Activated CD4-positive, alpha-beta T cell treated with anti-CD3 and anti-CD28 coated beads, Interleukin-2, amount 50 U/mL, for 24 hours (primary cell): ENCODE measurements around the gene ANKFN1.
A peak's percentile ranks its signal among the peaks of the same experiment; 100 is the strongest.

ENCODE experiments used
- DNase-seq, 2 donors: peaks; one replicate each; pipeline ENCODE4 v3.0.0-alpha.2; 2020; ENCODE audit warnings: low read depth in 1 of 2, low spot score in 1 of 2

ANKFN1 gene, protein sequence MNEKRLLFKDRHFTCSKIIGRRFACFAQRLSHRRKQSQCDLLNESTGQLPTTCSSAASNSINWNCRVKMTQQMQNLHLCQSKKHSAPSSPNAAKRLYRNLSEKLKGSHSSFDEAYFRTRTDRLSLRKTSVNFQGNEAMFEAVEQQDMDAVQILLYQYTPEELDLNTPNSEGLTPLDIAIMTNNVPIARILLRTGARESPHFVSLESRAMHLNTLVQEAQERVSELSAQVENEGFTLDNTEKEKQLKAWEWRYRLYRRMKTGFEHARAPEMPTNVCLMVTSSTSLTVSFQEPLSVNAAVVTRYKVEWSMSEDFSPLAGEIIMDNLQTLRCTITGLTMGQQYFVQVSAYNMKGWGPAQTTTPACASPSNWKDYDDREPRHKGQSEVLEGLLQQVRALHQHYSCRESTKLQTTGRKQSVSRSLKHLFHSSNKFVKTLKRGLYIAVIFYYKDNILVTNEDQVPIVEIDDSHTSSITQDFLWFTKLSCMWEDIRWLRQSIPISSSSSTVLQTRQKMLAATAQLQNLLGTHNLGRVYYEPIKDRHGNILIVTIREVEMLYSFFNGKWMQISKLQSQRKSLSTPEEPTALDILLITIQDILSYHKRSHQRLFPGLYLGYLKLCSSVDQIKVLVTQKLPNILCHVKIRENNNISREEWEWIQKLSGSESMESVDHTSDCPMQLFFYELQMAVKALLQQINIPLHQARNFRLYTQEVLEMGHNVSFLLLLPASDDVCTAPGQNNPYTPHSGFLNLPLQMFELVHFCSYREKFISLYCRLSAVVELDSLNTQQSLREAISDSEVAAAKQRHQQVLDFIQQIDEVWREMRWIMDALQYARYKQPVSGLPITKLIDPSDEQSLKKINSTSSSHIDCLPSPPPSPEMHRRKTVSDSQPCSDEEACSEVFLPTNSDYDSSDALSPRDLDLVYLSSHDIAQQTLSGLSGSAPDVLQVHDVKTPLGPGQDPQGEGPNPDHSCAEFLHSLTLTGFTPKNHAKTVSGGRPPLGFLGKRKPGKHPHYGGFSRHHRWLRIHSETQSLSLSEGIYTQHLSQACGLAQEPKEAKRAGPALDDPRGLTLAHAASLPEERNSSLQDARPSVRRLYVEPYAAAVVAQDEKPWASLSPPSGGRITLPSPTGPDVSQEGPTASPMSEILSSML

DNA sequence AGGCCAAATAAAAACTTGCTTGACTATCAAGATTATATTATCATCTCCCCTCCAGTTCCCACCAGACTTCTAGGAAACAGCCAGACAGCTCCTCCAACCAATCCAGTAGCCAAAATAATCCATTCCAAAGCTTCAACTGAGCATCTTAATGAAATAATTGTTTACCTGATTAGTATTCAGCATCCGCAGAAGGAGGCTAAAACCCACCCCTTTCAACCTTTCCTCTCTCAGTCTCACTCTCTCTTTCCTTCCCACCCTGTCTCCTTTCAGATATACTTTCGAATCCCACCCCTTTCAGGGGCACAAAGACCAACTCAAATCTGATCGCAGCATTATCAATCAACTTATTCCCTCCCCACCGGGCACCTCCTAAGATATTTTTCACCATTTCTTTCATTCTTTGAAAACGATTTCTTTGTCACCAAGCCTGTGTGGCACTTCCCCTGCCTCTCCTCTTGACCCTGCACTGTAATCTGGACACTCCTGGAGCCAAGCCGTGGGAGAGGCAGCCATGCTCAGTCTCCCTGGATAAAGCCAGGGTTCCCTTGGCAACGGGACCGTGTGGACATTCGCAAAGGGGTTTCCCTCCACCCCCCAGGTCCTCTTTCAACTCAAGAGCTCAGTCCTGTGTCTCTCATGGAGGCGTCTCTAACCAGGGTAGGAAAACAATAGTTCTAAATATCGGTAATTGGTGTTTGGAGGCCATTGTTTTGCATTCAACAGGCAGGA lies at the start of gene ANKFN1:
TSS of gene ANKFN1 (plus strand) at position 602 of the 729 bp plus-strand sequence. CDS start 59,193 bp downstream, outside the sequence.
- no peak for DNase-seq

DNA sequence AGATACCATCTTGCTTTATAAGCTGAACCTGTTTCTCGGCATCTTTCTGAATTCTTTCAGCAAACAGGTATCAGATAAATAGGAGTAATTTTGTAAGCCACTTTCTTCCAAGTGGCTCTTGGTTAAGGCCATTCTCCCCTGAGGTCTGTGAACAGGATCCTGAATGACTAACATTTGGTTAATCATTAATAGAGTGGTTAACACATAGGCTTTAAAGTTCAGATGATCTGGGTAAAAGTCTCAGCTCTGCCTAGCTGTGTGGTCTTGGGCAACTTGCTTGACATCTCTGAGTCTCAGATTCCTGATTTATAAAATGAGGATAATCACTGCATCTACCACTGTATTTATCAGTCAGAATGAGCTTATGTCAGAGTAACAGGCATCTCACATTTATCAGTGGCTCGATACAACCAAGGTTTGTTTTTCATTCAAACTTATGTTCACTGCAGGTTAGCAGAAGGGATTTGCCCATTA lies 44.4 kb upstream of the ANKFN1 start:
- DNase-seq, result no peak

DNA sequence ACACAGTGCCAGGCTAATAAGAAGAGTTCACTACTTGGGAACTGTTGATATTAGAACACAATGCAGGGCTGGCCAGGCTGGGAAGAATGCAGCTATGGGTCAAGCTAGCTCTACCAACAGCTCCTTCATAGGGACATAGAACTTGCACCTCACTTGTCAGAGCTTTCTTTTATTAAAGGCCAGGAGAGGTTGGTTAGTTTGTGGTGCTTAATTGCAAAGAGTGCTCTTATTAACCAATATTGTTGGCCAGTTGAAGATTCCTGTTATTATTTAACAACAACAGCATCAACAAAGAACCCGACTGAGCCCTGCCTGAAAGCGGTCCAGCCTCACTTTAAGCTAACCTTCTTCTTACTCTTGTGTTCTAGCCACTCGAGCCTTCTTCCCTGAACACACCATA lies 43.4 kb upstream of the ANKFN1 start:
- no peak for DNase-seq

DNA sequence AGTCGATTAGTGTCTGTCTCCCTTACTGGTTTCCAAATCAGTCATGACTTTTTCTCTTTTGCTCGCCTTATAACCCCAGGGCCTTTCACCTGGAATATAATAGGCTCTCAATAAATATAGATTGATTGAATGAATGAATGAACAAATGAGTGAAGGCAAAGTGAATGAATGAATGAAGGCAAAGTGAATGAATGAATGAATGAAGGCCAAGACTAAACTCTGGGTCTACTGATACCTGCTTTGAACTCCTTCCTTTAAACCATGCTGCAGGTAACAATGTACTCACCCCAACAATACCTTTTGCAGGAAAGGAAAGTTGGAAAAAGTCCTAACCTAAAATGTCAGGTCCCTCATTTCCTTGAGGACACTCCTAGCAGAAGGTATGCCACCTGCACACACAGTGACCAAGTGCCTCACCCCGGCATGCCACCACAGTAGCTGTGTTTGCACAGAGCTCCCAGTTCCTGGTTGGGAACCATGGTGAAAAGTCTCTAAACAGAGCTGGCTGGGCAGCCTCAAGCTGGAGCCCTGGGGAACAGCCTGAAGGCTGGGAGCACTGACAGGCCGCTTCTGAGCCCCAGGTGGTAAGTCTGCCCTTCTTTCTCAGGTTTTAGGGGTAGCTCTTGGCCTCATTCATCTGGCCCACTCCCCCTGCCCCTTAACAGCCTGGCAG lies 42.7 kb upstream of the ANKFN1 start:
- no peak for DNase-seq

DNA sequence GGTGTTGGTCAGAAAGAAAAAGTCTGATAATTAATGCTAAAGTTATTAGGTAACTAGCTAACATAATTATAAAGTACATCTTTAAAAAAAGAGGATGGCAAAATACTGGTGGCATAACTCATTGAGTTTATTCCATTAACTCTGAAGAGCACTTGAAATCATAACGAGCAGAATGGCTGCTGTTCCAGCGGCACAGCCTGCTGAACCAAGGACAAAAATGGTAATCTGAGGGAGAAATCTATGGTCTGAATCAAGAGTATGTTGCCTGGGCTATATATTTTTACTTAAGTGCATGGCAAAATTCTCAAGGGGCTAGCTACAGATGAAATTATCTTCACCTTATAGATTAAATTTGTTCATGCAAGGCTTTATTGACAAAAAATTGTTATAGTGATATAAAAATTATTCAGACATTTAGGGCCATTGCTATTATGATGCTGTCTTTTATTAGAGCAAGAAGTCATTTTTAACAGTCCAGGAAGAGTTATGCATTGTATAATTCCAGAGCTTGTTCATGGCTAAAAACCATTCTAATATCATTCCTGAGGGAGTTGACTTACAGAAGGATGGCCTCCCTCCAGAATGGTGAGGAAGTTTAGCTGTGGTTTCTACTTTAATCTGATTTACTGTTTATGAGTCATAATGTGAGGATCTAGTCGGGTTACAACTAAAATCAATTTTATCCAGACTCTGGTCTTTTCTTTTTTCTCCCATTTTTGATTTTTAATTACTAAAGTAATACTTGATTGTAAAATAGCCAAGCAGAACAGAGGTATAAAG lies 41.4 kb upstream of the ANKFN1 start:
- no peak for DNase-seq

DNA sequence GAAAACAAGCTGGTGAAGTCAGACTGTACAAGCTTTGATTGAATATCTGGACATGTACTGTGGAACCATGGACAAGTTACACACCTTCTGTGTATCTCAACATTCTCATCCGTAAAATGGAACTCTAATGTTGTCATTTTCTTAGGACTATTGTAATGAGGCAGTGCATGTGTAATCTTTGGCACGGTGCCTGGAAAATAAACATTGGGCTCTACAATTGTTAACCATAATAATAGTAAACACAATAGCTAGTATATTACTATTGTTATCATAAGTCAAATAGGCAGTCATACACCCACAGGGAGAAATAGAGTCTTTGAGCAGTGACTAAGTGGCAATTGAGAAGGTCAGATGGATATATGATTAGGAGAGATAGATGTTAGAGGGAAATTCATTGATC lies 39.8 kb upstream of the ANKFN1 start:
- no peak for DNase-seq

DNA sequence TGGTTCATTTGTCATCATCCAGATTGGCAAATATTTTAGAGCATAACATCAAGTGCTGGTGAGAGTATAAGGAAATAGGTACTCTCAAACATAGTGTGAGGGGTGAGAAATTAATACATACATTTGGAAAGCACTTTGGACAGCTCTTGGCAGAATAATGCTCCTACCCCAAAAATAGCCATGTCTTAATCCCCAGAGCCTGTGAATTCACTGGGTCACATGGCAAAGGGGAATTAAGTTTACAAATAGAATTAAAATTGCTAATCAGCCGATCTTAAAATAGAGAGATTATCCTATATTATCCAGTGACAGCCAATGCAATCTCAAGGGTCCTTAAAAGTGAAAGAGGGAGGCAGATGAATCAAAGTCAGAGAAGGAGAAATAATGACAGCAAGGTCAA lies 38.8 kb upstream of the ANKFN1 start:
- DNase-seq, result no peak

DNA sequence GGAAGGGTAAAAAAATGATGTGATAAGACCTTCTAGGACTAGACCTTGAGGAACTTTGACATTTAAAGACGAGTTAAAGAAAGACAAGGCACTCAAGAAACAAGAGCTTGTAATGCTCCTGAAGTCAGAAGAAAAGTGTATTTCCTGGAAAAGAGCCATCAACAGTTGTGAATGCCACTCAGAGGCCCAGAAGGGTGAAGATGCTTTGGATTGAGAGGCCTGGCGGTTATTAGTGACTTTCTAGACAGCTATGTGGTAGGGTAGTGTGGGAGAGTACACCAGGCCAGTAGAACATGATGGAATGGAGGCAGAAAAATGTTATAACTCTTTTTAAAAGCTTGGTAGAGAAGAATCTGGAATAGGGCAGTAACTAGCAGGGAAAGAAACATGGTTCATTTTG lies 34.1 kb upstream of the ANKFN1 start:
- no peak for DNase-seq

DNA sequence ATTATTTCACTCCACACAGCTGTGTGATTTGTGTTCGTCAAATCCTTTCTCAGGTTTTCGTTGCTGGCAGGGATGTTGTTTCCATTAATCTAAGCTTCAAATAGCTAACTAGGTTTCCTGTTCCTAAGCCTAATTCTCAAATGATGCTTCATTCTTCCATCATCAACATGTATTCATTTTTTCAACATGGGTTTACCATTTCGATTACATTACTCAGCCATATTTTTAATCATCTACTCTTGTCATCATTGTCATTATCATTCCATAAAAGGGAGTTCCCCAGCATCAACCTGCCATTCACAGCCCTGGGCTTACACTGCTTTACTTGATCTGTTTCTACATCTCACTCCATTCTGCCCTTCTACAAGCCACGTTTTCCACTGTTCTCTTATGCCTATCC lies 33.3 kb upstream of the ANKFN1 start:
- DNase-seq, result no peak

DNA sequence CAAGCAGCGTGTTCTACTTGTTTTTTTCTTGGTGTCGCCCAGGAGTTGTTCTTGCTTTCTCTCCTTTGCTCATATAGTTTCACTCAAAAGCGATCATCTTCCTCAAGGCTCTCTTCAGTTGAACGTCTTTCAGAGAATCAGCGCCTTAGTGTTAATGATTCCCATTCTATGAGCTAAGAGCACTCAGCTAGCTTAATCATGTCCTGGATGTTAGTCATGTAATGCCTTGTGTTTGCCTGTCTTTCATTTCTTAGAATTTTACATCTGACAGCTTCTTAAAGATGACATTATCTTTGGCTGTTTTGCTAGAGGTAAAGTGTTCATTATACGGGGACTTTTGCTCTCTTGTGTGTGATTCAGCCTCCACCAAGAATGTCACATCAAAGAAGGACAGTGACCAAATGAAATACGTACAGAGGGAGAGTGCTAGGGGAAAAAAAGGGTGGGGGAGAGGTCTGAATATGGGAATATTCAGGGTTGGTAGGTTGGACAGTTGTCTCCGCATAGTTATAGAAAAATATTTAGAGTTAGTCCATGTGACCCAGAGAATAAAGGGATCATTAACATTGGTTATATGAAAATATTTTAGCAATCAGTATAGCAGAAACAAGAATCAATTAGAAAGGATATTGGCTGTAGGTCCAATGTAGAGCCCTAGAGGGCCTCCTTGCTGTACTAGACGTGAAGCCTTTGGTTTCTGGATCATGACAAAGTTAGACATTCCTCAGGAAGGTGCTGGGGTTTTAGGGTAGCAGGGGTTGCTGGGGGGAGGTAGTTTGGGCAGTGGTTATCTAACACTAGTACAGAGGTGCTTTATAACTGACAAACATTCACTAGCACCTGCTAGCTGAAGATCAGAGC lies 31.9 kb upstream of the ANKFN1 start:
- DNase-seq, result no peak

DNA sequence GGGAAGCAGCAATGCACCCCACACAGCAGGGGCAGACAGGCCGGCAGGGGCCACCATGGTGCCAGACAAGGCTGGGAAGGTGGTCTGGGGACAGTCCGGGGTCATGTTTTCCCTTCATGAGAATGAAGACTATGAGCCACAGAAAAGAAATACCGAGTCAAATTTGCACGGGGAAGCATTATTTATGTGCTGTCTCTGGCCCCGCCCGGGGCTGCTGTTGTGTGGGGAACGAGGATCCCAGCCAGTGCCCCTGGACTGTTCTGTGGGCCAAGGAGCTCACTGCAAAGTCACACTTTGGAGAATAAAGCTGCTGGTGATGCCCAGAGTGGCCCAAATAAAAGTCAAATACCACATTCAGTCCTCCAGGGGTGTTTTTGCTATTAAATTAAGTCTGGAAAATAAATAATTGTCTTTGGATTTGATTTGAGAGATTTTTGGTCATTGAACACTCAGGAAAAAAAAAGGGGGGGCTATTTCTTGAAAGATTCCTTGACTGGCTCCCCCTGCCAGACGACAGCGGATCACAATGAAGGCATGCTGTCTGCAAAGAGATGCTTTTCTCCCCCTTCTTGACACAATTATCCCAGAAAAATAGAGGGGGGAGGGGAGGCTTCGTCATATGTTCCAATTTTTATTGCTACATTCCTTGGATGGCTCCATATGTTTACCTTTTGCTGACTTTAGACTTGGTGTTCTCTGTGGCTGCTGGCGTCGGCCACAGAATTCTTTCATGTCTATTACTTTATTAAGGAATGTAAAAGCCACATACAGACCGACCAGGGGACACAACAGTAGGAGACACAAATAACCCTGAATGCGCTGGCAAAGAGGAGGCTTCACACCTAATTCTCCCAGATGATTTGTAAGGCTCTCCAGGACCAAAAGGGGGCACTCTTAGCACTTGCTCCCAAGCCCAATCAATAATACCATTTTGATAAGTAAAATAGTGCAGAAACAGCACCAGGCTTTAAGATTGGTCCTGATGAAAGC lies 27.1 kb upstream of the ANKFN1 start:
- peak in 1 of 2 donors; percentile 4 for DNase-seq

DNA sequence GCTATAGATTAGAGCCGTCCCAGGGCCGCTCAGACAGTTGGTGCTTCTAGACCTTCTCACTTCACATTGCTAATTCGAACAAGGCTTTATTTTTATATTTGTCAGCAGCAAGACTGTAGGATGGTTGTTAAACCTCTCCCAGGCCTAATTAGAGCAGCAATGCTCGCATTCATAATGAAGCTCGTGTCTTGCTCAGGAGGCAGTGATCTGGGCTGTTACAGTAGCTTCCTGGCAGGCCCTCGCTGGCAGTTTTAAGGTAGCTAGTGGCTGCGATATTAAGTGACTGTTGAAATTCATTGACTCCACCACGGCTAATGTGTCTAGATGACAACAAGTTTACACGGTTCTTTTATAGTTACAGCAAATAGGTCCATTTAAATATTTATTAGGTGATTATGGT lies 23.2 kb upstream of the ANKFN1 start:
- no peak for DNase-seq

DNA sequence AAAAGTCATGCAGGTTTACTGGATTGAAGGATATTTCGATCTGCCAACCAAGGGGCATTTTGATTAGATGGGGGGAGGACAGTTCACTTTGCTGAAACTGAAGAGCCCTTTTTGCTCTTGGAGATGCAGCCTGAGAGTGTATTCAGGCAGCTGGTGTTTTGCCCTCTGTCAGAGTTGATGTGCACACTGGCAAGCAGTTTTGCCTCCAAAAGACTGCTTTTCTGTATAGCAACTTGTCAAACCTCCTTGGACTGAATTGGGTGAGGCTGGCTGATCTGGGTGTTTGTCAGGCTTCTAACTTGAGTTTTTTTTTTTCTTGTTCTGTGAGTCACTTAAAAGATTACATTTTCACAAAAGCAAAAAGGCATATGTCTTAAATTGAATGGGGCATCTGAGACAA lies 22.6 kb upstream of the ANKFN1 start:
- DNase-seq, result no peak

DNA sequence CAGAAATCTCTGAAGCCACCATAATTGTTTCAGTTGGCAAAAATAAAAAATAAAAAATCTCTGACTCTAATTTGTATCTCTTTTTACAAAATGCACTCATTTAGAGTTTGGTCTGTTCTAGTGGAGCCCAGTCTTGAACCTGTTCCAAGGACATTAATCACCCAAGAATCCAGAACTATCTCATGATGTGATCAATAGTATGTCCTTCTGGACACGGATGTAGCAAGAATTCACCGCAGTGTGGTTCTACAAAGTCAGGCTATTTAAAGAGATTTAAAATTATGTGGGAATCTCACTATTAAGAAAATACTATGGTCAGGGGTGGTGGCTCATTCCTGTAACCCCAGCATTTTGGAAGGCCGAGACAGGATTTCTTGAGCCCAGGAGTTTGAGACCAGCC lies 21.8 kb upstream of the ANKFN1 start:
- no peak for DNase-seq

DNA sequence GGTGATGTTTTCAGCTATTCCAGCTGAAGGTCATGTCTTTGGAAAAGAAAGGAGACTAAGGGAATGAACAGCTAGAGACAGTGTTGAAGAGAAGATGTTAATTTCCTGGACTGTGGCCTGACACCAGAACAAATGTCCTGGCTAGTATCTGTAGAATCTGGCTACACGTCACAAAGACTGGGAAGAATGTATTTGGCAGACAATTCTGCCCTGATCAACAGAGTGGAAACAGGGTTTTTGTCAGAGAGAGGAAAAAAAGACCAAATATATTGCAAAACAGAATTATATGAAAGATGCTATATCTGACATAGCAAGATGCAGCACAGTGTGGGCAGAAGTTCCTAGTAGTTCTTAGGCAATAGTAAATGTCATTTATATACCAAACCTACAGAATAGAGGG lies 17.0 kb upstream of the ANKFN1 start:
- no peak for DNase-seq

DNA sequence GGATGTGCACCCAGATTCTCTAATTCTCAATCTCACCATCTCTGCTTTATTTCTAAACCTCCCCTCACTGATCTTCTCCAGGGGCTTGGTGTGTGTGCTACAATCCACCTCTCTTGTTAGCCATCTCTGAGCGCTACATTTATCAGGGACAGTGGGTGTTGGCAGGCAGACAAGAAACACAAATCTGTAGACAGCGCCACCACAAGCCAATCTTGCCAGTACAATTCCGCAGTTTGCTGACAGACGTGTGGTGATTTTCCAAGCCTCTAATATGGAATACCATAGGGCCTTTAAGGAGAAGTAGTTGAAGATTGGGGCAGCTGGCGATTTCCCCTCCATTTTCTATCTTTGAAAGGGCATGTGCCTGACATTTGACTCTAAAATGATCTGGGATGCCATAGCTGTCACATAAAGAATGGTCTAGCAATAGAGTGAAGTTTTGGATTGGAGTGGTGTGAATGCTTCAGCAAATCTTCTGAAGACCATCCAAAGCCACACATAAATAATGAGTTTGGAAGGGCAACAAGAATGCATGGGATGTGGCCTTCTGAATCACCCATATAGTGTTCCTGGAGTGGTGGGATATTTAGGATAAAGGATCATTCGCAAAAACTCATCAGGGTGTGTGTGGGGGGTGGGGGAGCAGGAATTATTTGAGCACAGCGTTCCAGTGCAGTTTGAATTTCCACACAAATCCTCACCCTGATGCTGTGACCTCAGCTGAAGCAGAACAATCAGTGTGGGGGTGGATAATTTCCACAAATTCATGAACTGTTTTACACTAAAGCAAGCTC lies 12.0 kb upstream of the ANKFN1 start:
- no peak for DNase-seq

DNA sequence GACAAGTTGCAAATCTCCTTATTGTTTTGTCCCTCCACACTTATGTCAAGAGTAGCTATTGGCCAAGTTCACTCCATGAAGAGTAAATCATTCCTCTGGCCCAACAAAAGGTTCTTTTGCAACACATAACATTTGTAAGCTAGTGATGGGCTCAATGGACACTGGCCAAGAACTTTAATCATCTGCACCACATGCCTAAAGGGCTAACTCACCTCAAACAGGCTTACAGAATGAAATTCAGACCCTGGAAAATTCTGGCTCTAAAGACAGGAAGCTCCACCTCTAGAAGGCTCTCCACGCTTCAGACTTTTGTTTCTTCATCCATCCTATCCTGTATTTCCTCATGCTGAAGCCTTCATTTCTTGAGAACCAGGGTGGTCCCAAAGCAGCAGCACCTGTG lies 10.9 kb upstream of the ANKFN1 start:
- no peak for DNase-seq
